Measurements from ENCODE around the gene AGAP5.
"Not testable (repeated sequence)": the region's sequence is repeated elsewhere in the genome, so short reads cannot be mapped to it uniquely, and the experiment has no call there.

Gene AGAP5

GRCh38 chr10:73662705-73663104 lies 35.2 kb downstream of the AGAP5 start:
- not testable (repeated sequence) for DNase-seq (ENCODE audit: low read depth in 1 of 2, low spot score in 1 of 2)

GRCh38 chr10:73655990-73656298 lies 42.0 kb downstream of the AGAP5 start, which contains the start of gene SYNPO2L:
Gene SYNPO2L (minus strand): TSS chr10:73656029. CDS start chr10:73655922, 107 bp downstream.
- DNase-seq (ENCODE audit: low read depth in 1 of 2, low spot score in 1 of 2) = no peak

- no peak for DNase-seq (ENCODE audit: low read depth in 1 of 2, low spot score in 1 of 2)
Measured at GRCh38 chr10:73655257-73655989, 42.5 kb downstream of the AGAP5 start.

GRCh38 chr10:73653701-73654100 lies 44.2 kb downstream of the AGAP5 start:
- no peak for DNase-seq (ENCODE audit: low read depth in 1 of 2, low spot score in 1 of 2)

- no peak for DNase-seq (ENCODE audit: low read depth in 1 of 2, low spot score in 1 of 2)
Measured at GRCh38 chr10:73653195-73653594, 44.7 kb downstream of the AGAP5 start.

GRCh38 chr10:73650537-73651331 lies 47.2 kb downstream of the AGAP5 start:
- no peak for DNase-seq (ENCODE audit: low read depth in 1 of 2, low spot score in 1 of 2)

GRCh38 chr10:73649876-73650536 lies 47.9 kb downstream of the AGAP5 start:
- no peak for DNase-seq (ENCODE audit: low read depth in 1 of 2, low spot score in 1 of 2)

GRCh38 chr10:73648975-73649829 lies 48.7 kb downstream of the AGAP5 start:
- no peak for DNase-seq (ENCODE audit: low read depth in 1 of 2, low spot score in 1 of 2)

- no peak for DNase-seq (ENCODE audit: low read depth in 1 of 2, low spot score in 1 of 2)
Measured at GRCh38 chr10:73647875-73648651, 49.8 kb downstream of the AGAP5 start.

- DNase-seq (ENCODE audit: low read depth in 1 of 2, low spot score in 1 of 2) = no peak
Measured at GRCh38 chr10:73647211-73647874, 50.6 kb downstream of the AGAP5 start.

GRCh38 chr10:73646598-73647041 lies 51.3 kb downstream of the AGAP5 start:
- no peak for DNase-seq (ENCODE audit: low read depth in 1 of 2, low spot score in 1 of 2)

- DNase-seq (ENCODE audit: low read depth in 1 of 2, low spot score in 1 of 2) = no peak
Measured at GRCh38 chr10:73645251-73645650, 52.7 kb downstream of the AGAP5 start.

GRCh38 chr10:73644767-73645166 lies 53.1 kb downstream of the AGAP5 start:
- DNase-seq (ENCODE audit: low read depth in 1 of 2, low spot score in 1 of 2) = no peak

- DNase-seq (ENCODE audit: low read depth in 1 of 2, low spot score in 1 of 2) = peak in 1 of 2 donors; percentile 22
Measured at GRCh38 chr10:73644015-73644743, 53.7 kb downstream of the AGAP5 start.

GRCh38 chr10:73643362-73643761 lies 54.5 kb downstream of the AGAP5 start:
- no peak for DNase-seq (ENCODE audit: low read depth in 1 of 2, low spot score in 1 of 2)

- no peak for DNase-seq (ENCODE audit: low read depth in 1 of 2, low spot score in 1 of 2)
Measured at GRCh38 chr10:73641328-73642060, 56.4 kb downstream of the AGAP5 start, which contains the start of gene MYOZ1. Gene MYOZ1 (minus strand): TSS chr10:73641474. CDS start chr10:73640017, 1,457 bp downstream.

- DNase-seq (ENCODE audit: low read depth in 1 of 2, low spot score in 1 of 2) = no peak
Measured at GRCh38 chr10:73639286-73639685, 58.6 kb downstream of the AGAP5 start.

- DNase-seq (ENCODE audit: low read depth in 1 of 2, low spot score in 1 of 2) = no peak
Measured at GRCh38 chr10:73635781-73636180, 62.1 kb downstream of the AGAP5 start.
